ENCODE data around the gene LAMC3.

GRCh38 chr9:131069699-131070098 is 60.7 kb downstream of the LAMC3 start:
- TF ChIP-seq EZH2 (IDR thresholded peaks at IDR 0.05; ENCODE audit: insufficient read depth, poor library complexity, severe bottlenecking) = no peak
- TF ChIP-seq EZH2phosphoT487 (IDR thresholded peaks at IDR 0.05; ENCODE audit: insufficient read depth, low read depth) = no peak
